ELF-1 (cell line): ENCODE data around the gene TSLP.

Experiments used
- DNase-seq: peaks from one replicate; pipeline ENCODE4 v3.0.0-alpha.2; 2016; ENCODE audit warnings: low read depth, low spot score

Gene TSLP

GRCh38 chr5:111071413-111071812 is at the start of gene TSLP:
Gene TSLP, plus strand, starts transcription at chr5:111071713. Its CDS starts 178 bp downstream, at chr5:111071891.
- no peak for DNase-seq

- no peak for DNase-seq
Observed at GRCh38 chr5:111022301-111022700, 49.2 kb upstream of the TSLP start.

- no peak for DNase-seq
Observed at GRCh38 chr5:111028865-111029264, 42.6 kb upstream of the TSLP start.

- DNase-seq, result no peak
Observed at GRCh38 chr5:111043712-111044506, 27.6 kb upstream of the TSLP start.

GRCh38 chr5:111058064-111058463 is 13.4 kb upstream of the TSLP start:
- no peak for DNase-seq

GRCh38 chr5:111060169-111060568 is 11.3 kb upstream of the TSLP start:
- DNase-seq, result no peak

GRCh38 chr5:111061618-111062017 is 9.9 kb upstream of the TSLP start:
- DNase-seq, result no peak

GRCh38 chr5:111063709-111064322 is 7.7 kb upstream of the TSLP start:
- no peak for DNase-seq

GRCh38 chr5:111066261-111066938 is 5.1 kb upstream of the TSLP start:
- no peak for DNase-seq

- DNase-seq, result no peak
Observed at GRCh38 chr5:111068213-111068612, 3.3 kb upstream of the TSLP start.

GRCh38 chr5:111069839-111070238 is 1.7 kb upstream of the TSLP start:
- no peak for DNase-seq

- DNase-seq, result peak; percentile 76
Observed at GRCh38 chr5:111070272-111071134, 1.0 kb upstream of the TSLP start.

- DNase-seq, result peak; percentile 71
Observed at GRCh38 chr5:111072949-111073682, 1.6 kb downstream of the TSLP start.

- no peak for DNase-seq
Observed at GRCh38 chr5:111074244-111074643, 2.7 kb downstream of the TSLP start.

- DNase-seq, result no peak
Observed at GRCh38 chr5:111075520-111075919, 4.0 kb downstream of the TSLP start.

- no peak for DNase-seq
Observed at GRCh38 chr5:111076091-111076490, 4.6 kb downstream of the TSLP start.

GRCh38 chr5:111077678-111078077 is 6.2 kb downstream of the TSLP start:
- DNase-seq, result no peak

- no peak for DNase-seq
Observed at GRCh38 chr5:111079846-111080245, 8.3 kb downstream of the TSLP start.

GRCh38 chr5:111083323-111083722 is 11.8 kb downstream of the TSLP start:
- no peak for DNase-seq

- DNase-seq, result peak; percentile 94
Observed at GRCh38 chr5:111092062-111092853, 20.7 kb downstream of the TSLP start, which contains the start of gene WDR36. Gene WDR36, plus strand, starts transcription at chr5:111092348. Its CDS starts 109 bp downstream, at chr5:111092457.
